ENCODE measurements around the gene CFAP299.

Gene CFAP299

DNA sequence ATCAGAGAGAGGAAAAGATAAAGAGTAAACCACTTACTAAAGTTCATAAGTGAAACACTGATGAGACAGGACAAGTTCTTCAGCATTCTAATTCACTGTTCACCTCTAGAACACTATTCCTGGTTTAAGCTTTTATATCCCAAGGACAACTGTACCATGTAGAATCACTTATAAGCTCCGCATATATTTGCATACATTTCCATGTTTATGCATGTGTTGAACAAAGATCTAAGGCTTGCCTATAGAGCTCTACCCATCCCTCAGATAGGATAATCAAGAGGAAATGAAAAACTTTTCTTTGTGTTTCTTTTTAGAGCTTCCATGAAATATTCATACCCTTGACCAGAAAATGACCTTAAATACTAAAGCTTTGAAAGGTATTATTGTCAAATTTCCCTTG, 538.0 kb downstream of the CFAP299 start:
- DNase-seq = no peak

DNA sequence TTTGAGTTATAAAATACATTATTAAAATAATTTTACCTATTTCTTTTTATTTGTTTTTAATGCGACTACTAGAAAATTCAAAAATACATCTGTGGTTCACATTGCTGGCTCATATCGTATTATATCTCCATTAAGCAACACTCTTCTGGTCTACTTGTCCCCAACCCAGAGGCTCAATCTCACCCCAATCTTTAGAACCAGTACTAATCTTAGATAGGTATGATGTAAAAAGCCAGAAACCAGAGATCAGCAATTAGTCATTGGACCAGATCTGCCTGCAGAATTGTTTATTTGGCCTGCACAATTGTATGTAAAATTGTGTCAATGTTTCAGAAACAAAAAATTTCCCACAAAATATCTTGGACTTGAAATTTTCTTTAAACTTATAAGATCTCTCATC, 539.4 kb downstream of the CFAP299 start:
- no peak for DNase-seq

GRCh38 chr4:80875642-80876041, 540.1 kb downstream of the CFAP299 start:
- no peak for DNase-seq

DNA sequence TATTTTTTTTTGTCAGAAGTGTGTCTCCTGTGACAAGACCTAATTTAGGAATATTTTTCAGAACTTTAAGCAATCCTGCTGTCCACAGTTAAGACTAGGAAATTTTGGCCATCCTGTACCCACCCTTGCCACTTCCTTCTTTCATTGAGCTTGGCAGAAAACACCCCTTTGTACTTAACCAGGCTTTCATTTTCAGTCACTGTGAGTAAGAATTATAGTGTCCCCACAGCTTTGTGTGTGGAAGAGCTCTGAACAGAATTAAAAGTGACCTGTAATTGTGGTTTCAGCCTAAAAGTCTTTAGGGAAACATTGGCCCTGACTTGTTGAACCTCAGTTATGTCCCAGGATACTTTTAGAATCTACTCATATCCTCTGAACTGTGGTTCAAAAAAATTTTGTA, 541.3 kb downstream of the CFAP299 start:
- DNase-seq = no peak

DNA sequence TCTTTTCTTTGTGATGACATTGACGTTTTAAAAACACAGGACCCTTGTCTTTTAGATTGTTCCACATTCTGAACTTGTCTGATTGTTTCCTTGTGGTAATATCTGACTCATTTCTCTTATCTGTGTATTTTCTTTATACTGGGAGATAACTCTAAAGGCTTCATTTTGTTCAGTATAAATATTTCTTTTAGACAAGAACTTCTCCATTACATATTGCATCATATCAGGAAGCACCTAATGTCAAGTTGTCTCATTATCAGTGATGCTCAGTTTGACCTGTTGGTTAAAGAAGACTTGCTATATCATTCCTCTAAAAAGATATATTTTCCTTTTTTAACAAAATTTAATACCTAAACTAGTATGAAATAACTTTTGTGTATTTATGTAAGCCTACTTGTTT, 542.7 kb downstream of the CFAP299 start:
- DNase-seq = no peak

- DNase-seq = no peak
Observed at GRCh38 chr4:80897537-80898303, 562.2 kb downstream of the CFAP299 start.

GRCh38 chr4:80900908-80901307, 565.4 kb downstream of the CFAP299 start:
- no peak for DNase-seq

DNA sequence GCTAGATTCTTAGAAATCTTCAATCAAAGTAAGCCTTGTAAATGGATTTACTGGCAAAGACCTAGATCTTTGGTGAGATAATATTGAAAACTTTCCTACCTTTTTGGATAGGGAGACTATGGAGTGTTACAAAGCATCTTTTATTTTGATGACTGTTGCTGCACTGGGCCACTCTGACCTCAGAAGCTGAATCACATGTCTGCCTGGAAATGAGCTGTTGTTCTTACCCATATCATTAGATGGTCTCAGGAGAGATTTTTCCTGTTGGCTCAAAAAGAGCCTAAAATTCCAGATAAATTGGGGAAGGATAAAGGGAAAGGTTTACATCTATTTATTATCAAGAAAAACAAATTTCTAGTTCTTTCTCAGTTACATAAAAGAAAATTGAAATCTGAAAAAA, 567.5 kb downstream of the CFAP299 start:
- DNase-seq = no peak

DNA sequence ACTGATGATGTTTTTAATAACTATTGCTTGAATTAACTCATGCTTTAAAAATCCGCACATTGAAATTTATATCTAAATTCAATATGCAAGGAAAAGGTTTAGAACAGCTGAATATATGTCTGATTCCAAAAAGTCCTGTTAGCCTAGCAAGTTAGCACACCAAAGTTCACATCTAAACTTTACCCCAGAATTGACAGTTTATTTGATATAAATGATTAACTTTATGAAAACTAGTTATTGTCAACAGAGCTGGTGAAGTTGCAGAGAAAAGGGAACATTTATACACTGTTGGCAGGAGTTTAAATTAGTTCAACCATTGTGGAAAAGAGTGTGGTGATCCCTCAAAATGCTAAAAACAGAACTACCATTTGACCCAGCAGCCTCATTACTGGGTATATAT, 574.4 kb downstream of the CFAP299 start:
- no peak for DNase-seq

- no peak for DNase-seq
Observed at GRCh38 chr4:80911458-80911857, 575.9 kb downstream of the CFAP299 start.

DNA sequence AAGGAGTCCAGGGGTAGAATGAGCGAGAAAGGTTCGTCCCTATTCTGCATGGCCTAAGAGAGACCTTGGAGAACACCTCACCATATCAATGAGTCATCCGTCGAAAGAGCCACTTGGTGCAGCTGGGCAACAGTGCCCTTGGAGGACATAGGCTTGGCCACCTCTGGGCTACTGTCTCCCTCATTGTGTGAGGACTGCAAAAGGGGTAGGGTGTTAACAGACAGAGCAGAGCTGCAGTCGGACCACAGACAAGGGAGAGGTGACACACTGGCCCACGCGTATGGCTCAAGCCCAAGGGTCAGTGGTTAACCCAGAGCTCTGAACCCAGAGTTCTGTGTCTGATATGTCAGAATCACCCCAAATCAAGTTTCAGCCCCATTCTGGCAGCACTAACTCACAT, 576.8 kb downstream of the CFAP299 start:
- no peak for DNase-seq

DNA sequence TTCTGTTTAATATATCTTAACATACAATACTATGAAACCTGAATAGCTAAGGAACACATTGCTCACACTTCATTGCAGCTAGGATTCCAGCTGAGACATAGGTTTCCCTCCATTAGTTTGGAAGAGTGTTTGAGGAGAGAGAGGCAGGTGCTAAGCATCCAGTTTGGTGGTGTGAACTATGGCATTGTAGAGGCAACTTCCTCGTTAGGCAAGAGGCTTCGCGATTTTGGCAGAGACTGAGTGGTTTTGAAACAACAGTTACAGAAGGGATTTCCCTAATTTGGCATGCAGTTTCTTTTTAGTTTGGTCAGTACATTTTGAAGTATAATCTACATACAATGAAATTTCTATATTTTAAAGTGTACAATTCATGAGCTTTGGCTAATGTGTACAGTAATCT, 577.9 kb downstream of the CFAP299 start:
- no peak for DNase-seq

DNA sequence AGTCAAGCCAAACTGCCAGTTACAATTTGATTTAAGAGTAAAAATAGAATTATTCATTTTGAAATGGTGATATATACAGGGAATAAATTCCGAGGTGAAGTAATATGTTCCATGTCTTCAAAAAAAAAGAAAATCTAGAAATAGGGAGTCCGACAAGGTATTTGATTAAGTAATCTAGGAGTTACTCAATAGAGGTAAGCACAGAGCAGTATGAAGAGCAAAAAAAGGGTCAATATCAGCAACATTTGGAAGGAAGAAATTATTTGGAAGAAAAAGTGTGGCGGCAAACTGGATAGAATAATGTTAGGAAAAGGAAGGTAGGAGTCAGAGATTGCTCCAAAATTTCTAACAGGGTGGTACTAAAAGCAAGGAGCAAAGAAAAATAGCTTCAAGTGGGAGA, 581.2 kb downstream of the CFAP299 start:
- no peak for DNase-seq

GRCh38 chr4:80918004-80918403, 582.5 kb downstream of the CFAP299 start:
- no peak for DNase-seq

DNA sequence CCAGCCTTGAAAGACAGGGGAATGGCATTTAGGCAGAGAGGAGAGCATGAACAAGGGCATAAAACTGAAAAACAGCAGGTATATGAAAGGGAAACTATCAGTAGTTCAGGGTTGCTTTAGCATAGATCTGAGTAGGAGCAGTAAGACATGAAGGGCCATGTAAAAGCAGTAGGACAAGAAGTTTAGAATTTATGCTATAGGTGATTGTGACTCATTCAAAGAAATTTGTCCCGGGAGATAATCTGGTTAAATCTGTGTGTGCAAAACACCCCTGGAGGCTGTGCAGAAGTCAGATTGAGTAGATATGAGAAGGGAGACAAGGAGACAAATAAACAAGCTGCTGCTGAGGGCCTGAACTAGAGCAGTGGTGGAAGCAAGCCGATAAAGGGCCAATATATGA, 585.9 kb downstream of the CFAP299 start:
- DNase-seq = no peak

- no peak for DNase-seq
Observed at GRCh38 chr4:80922941-80923340, 587.4 kb downstream of the CFAP299 start.

DNA sequence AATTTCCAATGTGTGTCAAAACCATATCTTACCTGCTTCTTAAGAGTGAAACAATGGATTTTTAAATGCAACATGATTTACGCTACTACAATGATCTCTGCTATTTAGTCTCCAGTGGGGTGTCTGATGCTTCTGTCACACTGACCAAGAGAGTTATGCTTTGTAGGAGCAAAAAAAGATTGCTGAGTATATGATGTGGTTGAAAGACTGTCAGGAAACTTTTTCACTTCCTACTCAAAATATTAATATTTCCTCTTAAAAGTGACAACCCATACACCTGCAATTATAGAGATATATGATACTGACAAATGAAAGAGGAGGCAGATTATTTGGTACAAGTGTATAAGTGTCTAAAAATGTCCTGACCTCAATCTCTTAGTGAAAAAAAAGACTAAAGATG, 589.8 kb downstream of the CFAP299 start:
- DNase-seq = no peak

DNA sequence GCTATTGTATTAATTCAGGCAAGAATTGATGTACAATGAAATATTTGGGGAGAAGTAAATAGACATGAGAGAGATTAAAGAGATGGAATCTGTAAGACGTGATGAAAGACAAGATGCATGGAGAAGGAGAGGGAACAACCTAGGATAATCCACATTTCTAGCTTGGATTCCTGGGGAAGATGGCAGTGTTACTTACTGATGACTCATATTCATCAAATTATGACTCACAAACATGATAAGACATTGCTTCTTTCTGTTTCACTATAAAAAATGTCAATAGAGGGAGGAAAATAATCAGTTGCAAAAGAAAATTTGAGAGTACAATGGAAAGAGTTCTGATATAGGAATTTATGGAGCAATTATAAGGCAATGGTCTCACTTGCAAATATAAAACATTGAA, 590.9 kb downstream of the CFAP299 start:
- DNase-seq = no peak

DNA sequence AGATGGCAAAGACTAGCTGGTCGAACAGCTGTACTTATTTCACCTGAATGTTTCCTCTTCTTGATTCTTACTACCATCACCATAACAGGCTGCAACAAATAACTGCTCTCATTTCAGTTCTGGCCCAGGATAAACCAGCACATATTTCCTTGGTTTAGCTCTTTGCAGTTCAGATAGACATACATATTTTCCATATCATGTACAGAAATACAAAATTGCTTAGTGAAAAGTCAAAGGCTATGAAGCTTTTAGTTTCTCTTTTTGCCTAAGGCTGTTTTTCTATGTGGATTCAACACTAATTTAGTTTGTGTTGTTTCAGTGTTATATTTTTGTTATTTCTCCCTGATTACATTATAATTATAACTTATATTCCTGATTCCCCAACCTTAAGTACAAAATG, 591.4 kb downstream of the CFAP299 start:
- DNase-seq = no peak

GRCh38 chr4:80927420-80927819, 591.9 kb downstream of the CFAP299 start:
- no peak for DNase-seq

DNA sequence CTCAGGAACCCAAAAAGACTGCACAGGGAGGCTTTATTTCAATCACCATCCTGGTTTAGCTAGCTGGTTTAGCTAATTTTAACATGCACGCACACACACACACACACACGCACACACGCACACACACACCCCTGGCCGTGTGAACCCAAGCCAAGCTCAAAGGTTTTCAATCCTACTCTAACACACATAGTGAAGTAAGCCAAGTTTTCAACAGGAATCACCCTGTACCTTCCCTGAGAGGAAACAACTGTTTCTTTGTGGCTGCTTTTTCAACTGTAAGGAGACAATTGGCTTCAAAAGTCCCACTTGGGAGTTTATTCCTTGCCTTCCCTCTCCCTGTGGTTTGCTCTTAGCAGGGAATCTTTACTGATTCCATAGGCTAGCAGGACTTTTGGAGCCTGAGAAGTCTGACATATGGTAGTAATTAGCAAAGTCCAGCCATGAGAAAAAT, 596.1 kb downstream of the CFAP299 start:
- DNase-seq = no peak

GRCh38 chr4:80948141-80948540, 612.6 kb downstream of the CFAP299 start:
- DNase-seq = no peak

DNA sequence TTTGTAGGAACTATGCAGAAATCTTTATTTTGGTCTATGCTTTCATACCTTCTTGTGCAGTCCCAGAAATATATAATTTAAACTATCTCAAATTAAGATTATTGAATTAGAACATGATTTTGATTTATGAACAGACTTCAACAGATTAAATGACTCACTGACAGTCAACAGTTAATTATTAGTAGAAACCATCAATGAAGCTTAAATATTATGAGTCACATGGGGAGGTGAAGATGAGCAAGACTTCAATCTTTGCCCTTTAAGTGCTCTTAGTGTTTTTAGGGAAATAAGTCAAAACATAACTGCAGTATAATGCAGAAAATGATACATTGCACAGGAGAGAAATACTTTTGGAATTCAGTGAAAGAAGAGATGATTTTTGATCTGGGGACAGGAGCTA, 613.5 kb downstream of the CFAP299 start:
- DNase-seq = no peak

DNA sequence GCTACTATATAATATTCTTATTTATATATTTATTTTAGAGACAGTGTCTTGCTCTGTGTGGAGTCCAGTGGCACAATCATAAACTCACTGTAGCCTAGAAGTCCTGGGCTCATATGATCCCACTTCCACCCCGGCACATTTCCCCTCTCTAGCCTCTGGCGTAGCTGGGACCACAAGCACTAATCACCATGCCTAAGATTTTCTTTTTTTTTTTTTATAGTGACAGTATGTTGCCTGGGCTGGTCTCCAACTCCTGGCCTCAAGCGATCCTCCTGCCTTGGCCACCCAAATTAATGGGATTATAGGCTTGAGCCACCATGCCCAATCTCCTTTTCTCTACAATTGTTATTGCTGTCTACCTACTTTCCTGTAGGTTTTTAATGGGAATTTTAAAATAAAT, 620.9 kb downstream of the CFAP299 start:
- no peak for DNase-seq

DNA sequence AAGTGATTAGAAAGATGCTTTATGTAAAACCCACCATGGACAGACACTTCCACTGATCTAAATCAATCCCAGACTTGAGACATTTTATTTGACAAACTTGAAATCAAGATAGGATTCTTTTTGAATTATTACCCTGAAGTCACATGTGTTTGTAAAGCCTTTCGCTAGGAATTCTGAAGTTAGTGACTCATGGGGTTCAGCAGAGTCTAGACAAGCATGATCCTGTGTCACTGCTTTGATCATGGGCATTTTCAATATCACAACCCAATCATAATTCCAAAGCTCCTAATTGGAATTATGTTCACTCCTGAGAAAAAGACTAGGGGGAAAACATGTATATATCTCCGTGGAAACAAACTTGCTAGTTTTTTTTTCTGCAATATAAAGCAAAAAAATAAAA, 627.5 kb downstream of the CFAP299 start:
- DNase-seq = no peak

Data from SHP77 treated with DMSO at 0.1 percent for 48 hours (cell line).